Neural cell (in vitro differentiated cells): Measurements from ENCODE around the gene ARID1B.

Experiments
- EP300 ChIP-seq: fragments of 450-650 bp; conservative IDR thresholded peaks from 2 replicates; pipeline ENCODE4 v1.6.1; 2014; ENCODE audit warnings: antibody characterized with exemption, mild to moderate bottlenecking, moderate library complexity; ENCODE audit not compliant: poor library complexity, severe bottlenecking
- MXI1 ChIP-seq: fragments of 450-650 bp; conservative IDR thresholded peaks from 2 replicates; pipeline ENCODE4 v1.6.1; 2014; ENCODE audit warnings: antibody characterized with exemption, mild to moderate bottlenecking; ENCODE audit not compliant: poor library complexity, severe bottlenecking
- TAF1 ChIP-seq: IDR thresholded peaks from 2 replicates; pipeline ENCODE4 v1.6.1; 2012; ENCODE audit warnings: low read depth
- TF ChIP-seq, protein P1 (sequence below): fragments of 450-650 bp; IDR thresholded peaks from 2 replicates; pipeline ENCODE4 v1.5.1; 2014; ENCODE audit warnings: antibody characterized with exemption, mild to moderate bottlenecking, moderate library complexity; ENCODE audit not compliant: poor library complexity, severe bottlenecking

- TF ChIP-seq TAF1 (no peak), MXI1 (no peak), EP300 (no peak)
- TF ChIP-seq, protein P1, sequence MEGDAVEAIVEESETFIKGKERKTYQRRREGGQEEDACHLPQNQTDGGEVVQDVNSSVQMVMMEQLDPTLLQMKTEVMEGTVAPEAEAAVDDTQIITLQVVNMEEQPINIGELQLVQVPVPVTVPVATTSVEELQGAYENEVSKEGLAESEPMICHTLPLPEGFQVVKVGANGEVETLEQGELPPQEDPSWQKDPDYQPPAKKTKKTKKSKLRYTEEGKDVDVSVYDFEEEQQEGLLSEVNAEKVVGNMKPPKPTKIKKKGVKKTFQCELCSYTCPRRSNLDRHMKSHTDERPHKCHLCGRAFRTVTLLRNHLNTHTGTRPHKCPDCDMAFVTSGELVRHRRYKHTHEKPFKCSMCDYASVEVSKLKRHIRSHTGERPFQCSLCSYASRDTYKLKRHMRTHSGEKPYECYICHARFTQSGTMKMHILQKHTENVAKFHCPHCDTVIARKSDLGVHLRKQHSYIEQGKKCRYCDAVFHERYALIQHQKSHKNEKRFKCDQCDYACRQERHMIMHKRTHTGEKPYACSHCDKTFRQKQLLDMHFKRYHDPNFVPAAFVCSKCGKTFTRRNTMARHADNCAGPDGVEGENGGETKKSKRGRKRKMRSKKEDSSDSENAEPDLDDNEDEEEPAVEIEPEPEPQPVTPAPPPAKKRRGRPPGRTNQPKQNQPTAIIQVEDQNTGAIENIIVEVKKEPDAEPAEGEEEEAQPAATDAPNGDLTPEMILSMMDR: no peak
Observed at GRCh38 chr6:156809034-156809433, 31.9 kb downstream of the ARID1B start.
